Measurements from ENCODE around the gene SUDS3. TPM values are rescaled to one million over a fixed set of nuclear protein-coding genes. Genes with fewer than 3 reads are reported as not detected.
A peak's percentile ranks its signal among the peaks of the same experiment; 100 is the strongest.

SUDS3 gene
- total RNA-seq, 1 experiment from 2014 or later, result 55.0 TPM

GRCh38 chr12:118448341-118448740 lies 72.0 kb downstream of the SUDS3 start:
- Histone ChIP-seq H3K79me2 (ENCODE audit: low read length) (no peaks in the 10 kb centered on the region), H2AFZ (ENCODE audit: low read length) (no peak overlapping the region), H3K36me3 (ENCODE audit: insufficient read depth, low read length) (no peaks in the 10 kb centered on the region), H3K9me2 (replicated peaks; ENCODE audit: insufficient read depth, low read length) (no peaks in the 10 kb centered on the region), H3K4me3 (ENCODE audit: low read length) (no peak overlapping the region), H3K4me2 (ENCODE audit: low read depth, low read length, poor library complexity, severe bottlenecking) (no peak overlapping the region), H4K20me1 (ENCODE audit: insufficient read depth, low read depth, low read length) (no peaks in the 10 kb centered on the region), H3K27ac (ENCODE audit: low read length) (no peak overlapping the region), H3K4me1 (ENCODE audit: low read length) (no peaks in the 10 kb centered on the region), H3K9me3 (ENCODE audit: low read length) (no peaks in the 10 kb centered on the region), H3K9ac (ENCODE audit: low read length) (no peak overlapping the region), H3K27me3 (ENCODE audit: low read length) (no peaks in the 10 kb centered on the region)
- DNase-seq, result no peak

- no peaks in the 10 kb centered on the region for H3K79me2 ChIP-seq (ENCODE audit: low read length)
- peaks cover 2% of the 10 kb centered on the region; the same call in 1 of the 2 replicates for H3K27me3 ChIP-seq (ENCODE audit: low read length)
Measured at GRCh38 chr12:118455327-118455726, 79.0 kb downstream of the SUDS3 start.

GRCh38 chr12:118456741-118457140 lies 80.4 kb downstream of the SUDS3 start:
- H3K9ac ChIP-seq (ENCODE audit: low read length), result no peak overlapping the region
- no peaks in the 10 kb centered on the region for H3K9me3 ChIP-seq (ENCODE audit: low read length)
- H3K4me1 ChIP-seq (ENCODE audit: low read length), result no peaks in the 10 kb centered on the region
- H3K79me2 ChIP-seq (ENCODE audit: low read length), result no peaks in the 10 kb centered on the region
- no peaks in the 10 kb centered on the region for H3K36me3 ChIP-seq (ENCODE audit: insufficient read depth, low read length)
- peaks cover 2% of the 10 kb centered on the region; the same call in 1 of the 2 replicates for H3K27me3 ChIP-seq (ENCODE audit: low read length)
- H3K27ac ChIP-seq (ENCODE audit: low read length), result no peak overlapping the region
- no peaks in the 10 kb centered on the region for H4K20me1 ChIP-seq (ENCODE audit: insufficient read depth, low read depth, low read length)
- no peak for DNase-seq
- H2AFZ ChIP-seq (ENCODE audit: low read length), result no peak overlapping the region
- H3K9me2 ChIP-seq (replicated peaks; ENCODE audit: insufficient read depth, low read length), result 0 out of 2 replicates have a peak, but pooled peaks cover 2% of the 10 kb centered on the region
- no peak overlapping the region for H3K4me2 ChIP-seq (ENCODE audit: low read depth, low read length, poor library complexity, severe bottlenecking)
- H3K4me3 ChIP-seq (ENCODE audit: low read length), result no peak overlapping the region

More at GRCh38 chr12:118455327-118455726, 79.0 kb downstream of the SUDS3 start:
- Histone ChIP-seq H3K36me3 (ENCODE audit: insufficient read depth, low read length) (no peaks in the 10 kb centered on the region), H4K20me1 (ENCODE audit: insufficient read depth, low read depth, low read length) (no peaks in the 10 kb centered on the region), H3K9ac (ENCODE audit: low read length) (no peak overlapping the region), H3K4me3 (ENCODE audit: low read length) (no peak overlapping the region), H3K9me3 (ENCODE audit: low read length) (no peaks in the 10 kb centered on the region), H2AFZ (ENCODE audit: low read length) (peak overlapping the region; percentile 43; the same call in 1 of the 2 replicates), H3K27ac (ENCODE audit: low read length) (no peak overlapping the region), H3K9me2 (replicated peaks; ENCODE audit: insufficient read depth, low read length) (0 out of 2 replicates have a peak, but pooled peaks cover 2% of the 10 kb centered on the region), H3K4me2 (ENCODE audit: low read depth, low read length, poor library complexity, severe bottlenecking) (no peak overlapping the region), H3K4me1 (ENCODE audit: low read length) (no peaks in the 10 kb centered on the region)
- no peak for DNase-seq

GRCh38 chr12:118459110-118459509 lies 82.8 kb downstream of the SUDS3 start:
- Histone ChIP-seq H3K79me2 (ENCODE audit: low read length) (no peaks in the 10 kb centered on the region), H3K4me1 (ENCODE audit: low read length) (no peaks in the 10 kb centered on the region), H3K36me3 (ENCODE audit: insufficient read depth, low read length) (no peaks in the 10 kb centered on the region), H3K4me2 (ENCODE audit: low read depth, low read length, poor library complexity, severe bottlenecking) (no peak overlapping the region), H3K9me2 (replicated peaks; ENCODE audit: insufficient read depth, low read length) (0 out of 2 replicates have a peak, but pooled peaks cover 2% of the 10 kb centered on the region), H4K20me1 (ENCODE audit: insufficient read depth, low read depth, low read length) (no peaks in the 10 kb centered on the region), H2AFZ (ENCODE audit: low read length) (no peak overlapping the region), H3K9ac (ENCODE audit: low read length) (no peak overlapping the region), H3K9me3 (ENCODE audit: low read length) (no peaks in the 10 kb centered on the region), H3K27ac (ENCODE audit: low read length) (no peak overlapping the region), H3K27me3 (ENCODE audit: low read length) (peaks cover 2% of the 10 kb centered on the region; the same call in 1 of the 2 replicates), H3K4me3 (ENCODE audit: low read length) (no peak overlapping the region)
- DNase-seq, result no peak

- DNase-seq, result no peak
- Histone ChIP-seq H3K4me1 (ENCODE audit: low read length) (no peaks in the 10 kb centered on the region), H3K4me2 (ENCODE audit: low read depth, low read length, poor library complexity, severe bottlenecking) (no peak overlapping the region), H4K20me1 (ENCODE audit: insufficient read depth, low read depth, low read length) (no peaks in the 10 kb centered on the region), H3K36me3 (ENCODE audit: insufficient read depth, low read length) (no peaks in the 10 kb centered on the region), H3K79me2 (ENCODE audit: low read length) (no peaks in the 10 kb centered on the region), H3K9ac (ENCODE audit: low read length) (no peak overlapping the region), H3K9me3 (ENCODE audit: low read length) (no peaks in the 10 kb centered on the region), H3K9me2 (replicated peaks; ENCODE audit: insufficient read depth, low read length) (no peaks in the 10 kb centered on the region), H3K27me3 (ENCODE audit: low read length) (peaks cover 2% of the 10 kb centered on the region; the same call in 1 of the 2 replicates), H3K27ac (ENCODE audit: low read length) (no peak overlapping the region), H3K4me3 (ENCODE audit: low read length) (no peak overlapping the region), H2AFZ (ENCODE audit: low read length) (no peak overlapping the region)
Measured at GRCh38 chr12:118463677-118464076, 87.3 kb downstream of the SUDS3 start.

- Histone ChIP-seq H4K20me1 (ENCODE audit: insufficient read depth, low read depth, low read length) (no peaks in the 10 kb centered on the region), H3K4me1 (ENCODE audit: low read length) (no peaks in the 10 kb centered on the region)
Measured at GRCh38 chr12:118465706-118466105, 89.4 kb downstream of the SUDS3 start.

More at GRCh38 chr12:118465706-118466105, 89.4 kb downstream of the SUDS3 start:
- no peak overlapping the region for H3K9ac ChIP-seq (ENCODE audit: low read length)
- no peak overlapping the region for H2AFZ ChIP-seq (ENCODE audit: low read length)
- H3K27me3 ChIP-seq (ENCODE audit: low read length), result no peaks in the 10 kb centered on the region
- no peak for DNase-seq
- no peaks in the 10 kb centered on the region for H3K9me3 ChIP-seq (ENCODE audit: low read length)
- H3K36me3 ChIP-seq (ENCODE audit: insufficient read depth, low read length), result no peaks in the 10 kb centered on the region
- no peak overlapping the region for H3K27ac ChIP-seq (ENCODE audit: low read length)
- H3K4me3 ChIP-seq (ENCODE audit: low read length), result no peak overlapping the region
- no peaks in the 10 kb centered on the region for H3K9me2 ChIP-seq (replicated peaks; ENCODE audit: insufficient read depth, low read length)
- H3K79me2 ChIP-seq (ENCODE audit: low read length), result no peaks in the 10 kb centered on the region
- H3K4me2 ChIP-seq (ENCODE audit: low read depth, low read length, poor library complexity, severe bottlenecking), result no peak overlapping the region

Other genes starting within 250 kb of the SUDS3 start
- 138 and 168 TPM in 2 replicates for gene PEBP1, start 240.4 kb upstream of the SUDS3 start, total RNA-seq (2014; rRNA removed; shearing (Covaris generic); ENCODE audit: low replicate concordance)
- gene TAOK3, start 3.6 kb upstream of the SUDS3 start, total RNA-seq (2014; rRNA removed; shearing (Covaris generic); ENCODE audit: low replicate concordance), result 86.7 and 88.4 TPM in 2 replicates

Data from Karpas-422 (cell line).